Trophoblast cell (in vitro differentiated cells and primary cell): Measurements from ENCODE around the gene TCFL5.

Experiments used
- DNase-seq, 2 donors: peaks; one replicate each; pipeline ENCODE4 v3.0.0-alpha.2; 2016
- H2AFZ ChIP-seq: 2 replicates; pipeline ENCODE4 v1.6.1; 2013; ENCODE audit warnings: low read length, moderate library complexity, mild to moderate bottlenecking; ENCODE audit not compliant: insufficient read depth, poor library complexity
- H2AK5ac ChIP-seq: 2 replicates; pipeline ENCODE4 v1.6.1; 2013; ENCODE audit warnings: mild to moderate bottlenecking, low read length
- H2BK120ac ChIP-seq: 2 replicates; pipeline ENCODE4 v1.6.1; 2013; ENCODE audit warnings: low read length, mild to moderate bottlenecking, moderate library complexity; ENCODE audit not compliant: insufficient read depth, poor library complexity
- H2BK12ac ChIP-seq: 2 replicates; pipeline ENCODE4 v1.6.1; 2013; ENCODE audit warnings: mild to moderate bottlenecking, low read length, moderate library complexity
- H2BK5ac ChIP-seq: 2 replicates; pipeline ENCODE4 v1.6.1; 2013; ENCODE audit warnings: low read length, low read depth, moderate library complexity, mild to moderate bottlenecking; ENCODE audit not compliant: poor library complexity
- H3K14ac ChIP-seq: 2 replicates; pipeline ENCODE4 v1.6.1; 2013; ENCODE audit warnings: mild to moderate bottlenecking, low read length
- H3K18ac ChIP-seq: 2 replicates; pipeline ENCODE4 v1.6.1; 2013; ENCODE audit warnings: mild to moderate bottlenecking, low read length
- H3K23ac ChIP-seq: 2 replicates; pipeline ENCODE4 v1.6.1; 2013; ENCODE audit warnings: low read length
- H3K27ac ChIP-seq: 2 replicates; pipeline ENCODE4 v1.5.1; 2013; ENCODE audit warnings: low read depth, mild to moderate bottlenecking, inconsistent platforms, low read length, moderate library complexity
- H3K27me3 ChIP-seq: 2 replicates; pipeline ENCODE4 v1.6.1; 2013; ENCODE audit warnings: inconsistent platforms, mild to moderate bottlenecking, low read length, moderate library complexity; ENCODE audit not compliant: insufficient read depth
- H3K36me3 ChIP-seq, 2 experiments: 1 replicate in 1 of 2; 2 replicates in 1 of 2; pipeline ENCODE4 v1.6.1; 2013; ENCODE audit warnings: low read length in 2 of 2, mild to moderate bottlenecking in 2 of 2, moderate library complexity in 1 of 2; ENCODE audit not compliant: insufficient read depth in 2 of 2, control insufficient read depth in 1 of 2
- H3K4ac ChIP-seq: 2 replicates; pipeline ENCODE4 v1.6.1; 2013; ENCODE audit warnings: low read depth, mild to moderate bottlenecking, low read length, moderate library complexity
- H3K4me1 ChIP-seq, 2 experiments: 1 replicate in 1 of 2; 2 replicates in 1 of 2; pipeline ENCODE4 v1.6.1; 2013; ENCODE audit warnings: low read length in 2 of 2, mild to moderate bottlenecking in 2 of 2, moderate library complexity in 1 of 2; ENCODE audit not compliant: insufficient read depth in 2 of 2, control insufficient read depth in 1 of 2
- H3K4me2 ChIP-seq: 2 replicates; pipeline ENCODE4 v1.6.1; 2013; ENCODE audit warnings: inconsistent platforms, mild to moderate bottlenecking, low read length, moderate library complexity
- H3K4me3 ChIP-seq: 2 replicates; pipeline ENCODE4 v1.5.1; 2013; ENCODE audit warnings: mild to moderate bottlenecking, low read depth, low read length, inconsistent platforms
- H3K79me1 ChIP-seq: one replicate; pipeline ENCODE4 v1.6.1; 2013; ENCODE audit warnings: low read length
- H3K79me2 ChIP-seq: 2 replicates; pipeline ENCODE4 v1.6.1; 2013; ENCODE audit warnings: low read length, mild to moderate bottlenecking; ENCODE audit not compliant: control insufficient read depth, insufficient read depth, poor library complexity
- H3K9ac ChIP-seq: 2 replicates; pipeline ENCODE4 v1.6.1; 2013; ENCODE audit warnings: mild to moderate bottlenecking, low read length
- H3K9me3 ChIP-seq: 2 replicates; pipeline ENCODE4 v1.6.1; 2013; ENCODE audit warnings: low read depth, mild to moderate bottlenecking, control low read depth, inconsistent platforms, low read length; ENCODE audit not compliant: insufficient read depth
- H4K12ac ChIP-seq: 2 replicates; pipeline ENCODE4 v1.6.1; 2013; ENCODE audit warnings: low read depth, mild to moderate bottlenecking, low read length, moderate library complexity
- H4K8ac ChIP-seq: 2 replicates; pipeline ENCODE4 v1.6.1; 2013; ENCODE audit warnings: low read depth, mild to moderate bottlenecking, low read length, moderate library complexity
- H4K91ac ChIP-seq: one replicate; pipeline ENCODE4 v1.6.1; 2013; ENCODE audit warnings: low read depth, mild to moderate bottlenecking, low read length, moderate library complexity
- WGBS: extraction: QIAGEN DNeasy Blood & Tissue Kit; methylation state at CpG from one replicate; pipeline ENCODE4 v1.1.7; 2013; ENCODE audit warnings: missing lambda C conversion rate; ENCODE audit not compliant: insufficient read length, insufficient coverage; ENCODE audit errors: extremely low coverage; 5-methylcytosine and 5-hydroxymethylcytosine counted together

The TCFL5 gene

GRCh38 chr20:62816031-62816883, 45.4 kb downstream of the TCFL5 start:
- peak overlapping the region; percentile 73 for H4K12ac ChIP-seq
- DNase-seq = peak in 1 of 2 donors; percentile 42
- H2BK120ac ChIP-seq = peak overlapping the region; percentile 98
- H3K79me2 ChIP-seq = peaks cover 13% of the 10 kb centered on the region
- no peaks in the 10 kb centered on the region for H3K27me3 ChIP-seq
- H3K79me1 ChIP-seq = peaks cover 31% of the 10 kb centered on the region
- H3K4ac ChIP-seq = peak overlapping the region; percentile 74
- peak overlapping the region; percentile 86 for H3K14ac ChIP-seq
- no peak overlapping the region for H3K23ac ChIP-seq
- H3K27ac ChIP-seq = peak overlapping the region; percentile 94
- peak overlapping the region; percentile 92 for H3K4me2 ChIP-seq
- H2AK5ac ChIP-seq = peak overlapping the region; percentile 75
- peak overlapping the region; percentile 75 for H2BK12ac ChIP-seq
- H2AFZ ChIP-seq = peak overlapping the region; percentile 76
- peak overlapping the region; percentile 93 for H3K18ac ChIP-seq
- peak overlapping the region; percentile 65 for H3K4me3 ChIP-seq
- H3K4me1 ChIP-seq = peaks cover 38 to 55% of the 10 kb centered on the region in 2 experiments
- peak overlapping the region; percentile 93 for H4K8ac ChIP-seq
- peak overlapping the region; percentile 73 for H3K9ac ChIP-seq
- no peaks in the 10 kb centered on the region for H3K9me3 ChIP-seq
- no CpG with 5 or more reads among the region's 57 CpGs for WGBS
- peak overlapping the region; percentile 91 for H2BK5ac ChIP-seq
- H3K36me3 ChIP-seq = peaks cover 33 to 37% of the 10 kb centered on the region in 2 experiments
- peak overlapping the region; percentile 99 for H4K91ac ChIP-seq

GRCh38 chr20:62815066-62815991, 46.3 kb downstream of the TCFL5 start:
- Histone ChIP-seq H3K79me1 (peaks cover 31% of the 10 kb centered on the region), H2AK5ac (peak overlapping the region; percentile 31), H3K18ac (peak overlapping the region; percentile 21), H3K36me3 (peaks cover 34 to 38% of the 10 kb centered on the region in 2 experiments), H3K4ac (no peak overlapping the region), H2BK120ac (peak overlapping the region; percentile 72), H4K91ac (peak overlapping the region; percentile 58), H3K9me3 (no peaks in the 10 kb centered on the region), H2AFZ (peak overlapping the region; percentile 33), H3K27me3 (no peaks in the 10 kb centered on the region), H3K9ac (no peak overlapping the region), H3K4me2 (peak overlapping the region; percentile 92), H4K12ac (peak overlapping the region; percentile 5), H3K79me2 (peaks cover 13% of the 10 kb centered on the region), H4K8ac (peak overlapping the region; percentile 93), H3K4me1 (peaks cover 38 to 55% of the 10 kb centered on the region in 2 experiments), H3K14ac (peak overlapping the region; percentile 86), H3K23ac (no peak overlapping the region), H2BK5ac (peak overlapping the region; percentile 24), H3K27ac (peak overlapping the region; percentile 94), H3K4me3 (peak overlapping the region; percentile 9), H2BK12ac (peak overlapping the region; percentile 55)
- peak in 1 of 2 donors; percentile 46 for DNase-seq
- no CpG with 5 or more reads among the region's 24 CpGs for WGBS

DNA sequence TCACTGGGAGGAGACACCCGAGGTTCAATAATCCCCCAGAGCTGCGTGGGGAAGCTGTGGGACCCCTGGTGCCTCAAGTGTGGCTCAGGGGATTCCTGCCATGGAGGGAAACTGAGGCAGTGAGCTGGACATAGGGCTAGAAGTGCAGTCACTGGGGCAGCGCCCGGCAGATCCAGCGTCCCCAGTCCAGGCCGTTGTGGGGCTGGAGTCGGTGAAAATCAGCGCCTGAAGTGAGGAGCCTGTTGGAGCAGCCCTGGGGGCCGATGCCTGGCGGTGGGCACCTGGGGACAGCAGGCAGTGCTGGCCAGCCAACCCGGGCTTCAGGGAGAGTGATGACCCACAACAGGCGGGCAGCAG, 46.9 kb downstream of the TCFL5 start:
- no peak for DNase-seq
- Histone ChIP-seq H3K4me1 (peaks cover 33 to 51% of the 10 kb centered on the region in 2 experiments), H4K12ac (no peak overlapping the region), H3K14ac (no peak overlapping the region), H4K91ac (peak overlapping the region; percentile 58), H3K4me3 (no peak overlapping the region), H3K9me3 (no peaks in the 10 kb centered on the region), H4K8ac (no peak overlapping the region), H2AFZ (no peak overlapping the region), H2BK12ac (peak overlapping the region; percentile 16), H2BK5ac (no peak overlapping the region), H3K36me3 (peaks cover 34 to 39% of the 10 kb centered on the region in 2 experiments), H3K4ac (no peak overlapping the region), H2AK5ac (peak overlapping the region; percentile 16), H3K27ac (no peak overlapping the region), H3K18ac (no peak overlapping the region), H3K4me2 (no peak overlapping the region), H2BK120ac (peak overlapping the region; percentile 8), H3K23ac (no peak overlapping the region), H3K79me2 (peaks cover 13% of the 10 kb centered on the region), H3K9ac (no peak overlapping the region), H3K79me1 (peaks cover 28% of the 10 kb centered on the region), H3K27me3 (no peaks in the 10 kb centered on the region)
- no CpG with 5 or more reads among the region's 12 CpGs for WGBS

- no peak overlapping the region for H4K8ac ChIP-seq
- H3K23ac ChIP-seq = no peak overlapping the region
- H2BK12ac ChIP-seq = peak overlapping the region; percentile 16
- no peak overlapping the region for H3K18ac ChIP-seq
- peaks cover 13% of the 10 kb centered on the region for H3K79me2 ChIP-seq
- peaks cover 28% of the 10 kb centered on the region for H3K79me1 ChIP-seq
- no peak overlapping the region for H2AFZ ChIP-seq
- H3K4me1 ChIP-seq = peaks cover 33 to 46% of the 10 kb centered on the region in 2 experiments
- H3K14ac ChIP-seq = no peak overlapping the region
- no peak for DNase-seq
- H3K4me3 ChIP-seq = no peak overlapping the region
- no peaks in the 10 kb centered on the region for H3K27me3 ChIP-seq
- no peak overlapping the region for H3K27ac ChIP-seq
- no peak overlapping the region for H3K4ac ChIP-seq
- no peak overlapping the region for H2BK120ac ChIP-seq
- H4K91ac ChIP-seq = peak overlapping the region; percentile 58
- H3K36me3 ChIP-seq = peaks cover 39 to 42% of the 10 kb centered on the region in 2 experiments
- no CpG with 5 or more reads among the region's 13 CpGs for WGBS
- H2BK5ac ChIP-seq = no peak overlapping the region
- no peak overlapping the region for H3K9ac ChIP-seq
- H4K12ac ChIP-seq = no peak overlapping the region
- no peaks in the 10 kb centered on the region for H3K9me3 ChIP-seq
- no peak overlapping the region for H2AK5ac ChIP-seq
- no peak overlapping the region for H3K4me2 ChIP-seq
These were observed 47.4 kb downstream of the TCFL5 start for GRCh38 chr20:62814060-62814708.
